ENCODE data around the gene RPA1. TPM values are rescaled to one million over a fixed set of nuclear protein-coding genes. Genes with fewer than 3 reads are reported as not detected.

RPA1 gene
- total RNA-seq, 4 donors from 2014 or later, result 22.9 to 30.8 (median 29.2) TPM

DNA sequence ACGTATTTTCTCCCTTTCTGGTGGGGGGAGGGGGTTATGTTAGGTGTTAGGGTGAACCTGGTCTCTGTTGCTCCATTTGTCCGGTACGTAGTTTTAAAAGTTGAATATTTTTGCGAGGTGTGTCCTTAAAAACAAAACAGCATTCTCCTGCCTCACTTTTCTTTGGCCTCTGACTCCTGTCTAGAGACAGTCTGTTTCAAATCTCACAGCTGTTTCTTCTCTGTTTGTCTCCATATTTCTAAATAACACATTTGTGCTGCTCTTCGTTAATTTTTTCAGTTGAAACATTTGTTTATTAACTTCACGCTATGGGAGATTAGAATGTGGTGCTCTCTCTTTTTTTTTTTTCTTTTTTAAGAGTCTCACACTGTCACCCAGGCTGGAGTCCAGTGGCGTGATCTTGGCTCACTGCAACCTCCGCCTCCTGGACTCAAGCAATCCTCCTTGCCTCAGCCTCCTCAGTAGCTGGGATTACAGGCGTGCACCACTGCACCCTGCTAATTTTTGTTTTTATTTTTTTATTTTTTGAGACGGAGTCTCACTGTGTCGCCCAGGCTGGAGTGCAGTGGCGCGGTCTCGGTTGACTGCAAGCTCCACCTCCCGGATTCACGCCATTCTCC is 31.7 kb downstream of the RPA1 start:
- peaks cover 4 to 37% (median 22%) of the 10 kb centered on the region in 4 donors for H3K36me3 ChIP-seq
- no peaks in the 10 kb centered on the region for H3K27me3 ChIP-seq
- H3K4me3 ChIP-seq, result peak overlapping the region in 1 of 4 donors; percentile 3
- H3K27ac ChIP-seq (replicated peaks in 1 of 4), result peak overlapping the region; percentile 55 to 70 (median 62)
- peaks cover 0 to 7% (median 0%) of the 10 kb centered on the region in 4 donors for H3K4me1 ChIP-seq
- DNase-seq (ENCODE audit: extremely low spot score), result no peak
- intact Hi-C loops (cut with DNase I), result loop anchor here (5.0 to 10.0 kb wide), 2 partner anchors 67 to 139 kb away; partner anchors contain the start of gene WDR81
- WGBS, result 76% methylated on average over 16 of the region's 16 CpGs
- H3K9me3 ChIP-seq, result no peaks in the 10 kb centered on the region
- no peak for TF ChIP-seq POLR2A (IDR thresholded peaks at IDR 0.05; ENCODE audit: low read depth)
- peak; percentile 20 to 26 for TF ChIP-seq POLR2AphosphoS5 (IDR thresholded peaks at IDR 0.05)

DNA sequence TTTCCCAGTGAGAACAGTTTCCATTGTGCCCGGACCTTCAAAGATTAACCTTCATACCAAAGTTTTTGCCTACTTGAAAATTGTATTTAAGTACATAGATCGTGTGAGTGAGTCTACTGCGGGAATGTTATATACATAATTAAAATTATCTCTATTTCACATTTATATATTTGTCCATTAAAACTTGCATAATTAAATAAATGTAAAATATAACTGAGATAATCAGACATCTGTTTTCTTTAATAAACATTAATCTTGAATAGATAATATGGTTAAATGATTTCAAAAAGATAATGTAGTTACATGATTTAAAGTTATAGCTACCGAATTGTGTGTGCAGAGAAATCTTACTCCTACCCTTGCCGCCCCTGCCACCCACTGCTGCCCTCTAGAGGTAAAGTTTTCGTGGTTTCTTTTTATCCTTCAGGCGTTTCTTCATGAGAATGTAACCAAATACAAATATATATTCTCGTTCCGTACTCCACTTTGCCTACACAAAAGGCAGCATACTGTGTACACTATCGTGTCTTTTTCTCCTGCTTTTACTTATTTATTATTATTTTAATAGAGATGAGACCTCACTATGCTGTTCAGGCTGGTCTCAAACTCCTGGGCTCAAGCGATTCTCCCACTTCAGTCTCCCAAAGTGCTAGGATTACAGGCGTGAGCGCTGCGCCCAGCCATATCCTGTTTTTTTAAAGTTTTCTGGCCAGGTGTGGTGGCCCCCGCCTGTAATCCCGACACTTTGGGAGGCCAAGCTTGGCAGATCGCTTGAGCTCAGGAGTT is 35.6 kb downstream of the RPA1 start:
- no peak overlapping the region for H3K27ac ChIP-seq (replicated peaks in 1 of 4)
- intact Hi-C loops (cut with DNase I), result loop anchor here (10.0 kb wide), 1 partner anchor 71 kb away; no protein-coding TSS in a partner anchor
- H3K9me3 ChIP-seq, result no peaks in the 10 kb centered on the region
- no peaks in the 10 kb centered on the region for H3K27me3 ChIP-seq
- 64% methylated on average over 17 of the region's 17 CpGs for WGBS
- H3K4me1 ChIP-seq, result peaks cover 0 to 7% (median 0%) of the 10 kb centered on the region in 4 donors
- no peak overlapping the region for H3K4me3 ChIP-seq
- TF ChIP-seq, protein P1, sequence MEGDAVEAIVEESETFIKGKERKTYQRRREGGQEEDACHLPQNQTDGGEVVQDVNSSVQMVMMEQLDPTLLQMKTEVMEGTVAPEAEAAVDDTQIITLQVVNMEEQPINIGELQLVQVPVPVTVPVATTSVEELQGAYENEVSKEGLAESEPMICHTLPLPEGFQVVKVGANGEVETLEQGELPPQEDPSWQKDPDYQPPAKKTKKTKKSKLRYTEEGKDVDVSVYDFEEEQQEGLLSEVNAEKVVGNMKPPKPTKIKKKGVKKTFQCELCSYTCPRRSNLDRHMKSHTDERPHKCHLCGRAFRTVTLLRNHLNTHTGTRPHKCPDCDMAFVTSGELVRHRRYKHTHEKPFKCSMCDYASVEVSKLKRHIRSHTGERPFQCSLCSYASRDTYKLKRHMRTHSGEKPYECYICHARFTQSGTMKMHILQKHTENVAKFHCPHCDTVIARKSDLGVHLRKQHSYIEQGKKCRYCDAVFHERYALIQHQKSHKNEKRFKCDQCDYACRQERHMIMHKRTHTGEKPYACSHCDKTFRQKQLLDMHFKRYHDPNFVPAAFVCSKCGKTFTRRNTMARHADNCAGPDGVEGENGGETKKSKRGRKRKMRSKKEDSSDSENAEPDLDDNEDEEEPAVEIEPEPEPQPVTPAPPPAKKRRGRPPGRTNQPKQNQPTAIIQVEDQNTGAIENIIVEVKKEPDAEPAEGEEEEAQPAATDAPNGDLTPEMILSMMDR (IDR thresholded peaks at IDR 0.05), result peak; percentile 53 to 70 (median 59)
- no peak for TF ChIP-seq POLR2A (IDR thresholded peaks at IDR 0.05; ENCODE audit: low read depth)
- H3K36me3 ChIP-seq, result peaks cover 0 to 38% (median 7%) of the 10 kb centered on the region in 4 donors
- DNase-seq (ENCODE audit: extremely low spot score), result no peak

DNA sequence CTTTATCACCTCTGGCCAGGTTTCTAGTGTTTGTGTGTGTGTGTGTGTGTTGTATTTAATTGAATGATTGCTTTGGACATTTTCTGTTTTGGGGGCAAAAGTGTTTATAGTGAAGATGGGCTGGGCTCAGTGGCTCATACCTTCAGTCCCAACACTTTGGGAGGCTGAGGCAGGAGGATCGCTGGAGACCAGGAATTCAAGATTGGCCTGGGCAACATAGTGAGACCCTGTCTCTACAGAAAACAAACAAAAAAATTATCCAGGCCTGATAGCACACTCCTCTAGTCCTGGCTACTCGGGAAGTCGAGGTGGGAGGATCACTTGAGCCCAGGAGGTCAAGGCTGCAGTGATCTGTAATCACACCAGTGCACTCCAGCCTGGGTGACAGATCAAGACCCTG is 37.5 kb downstream of the RPA1 start:
- intact Hi-C loops (cut with DNase I), result loop anchor here (10.0 kb wide), 1 partner anchor 73 kb away; no protein-coding TSS in a partner anchor
- DNase-seq (ENCODE audit: extremely low spot score), result no peak

DNA sequence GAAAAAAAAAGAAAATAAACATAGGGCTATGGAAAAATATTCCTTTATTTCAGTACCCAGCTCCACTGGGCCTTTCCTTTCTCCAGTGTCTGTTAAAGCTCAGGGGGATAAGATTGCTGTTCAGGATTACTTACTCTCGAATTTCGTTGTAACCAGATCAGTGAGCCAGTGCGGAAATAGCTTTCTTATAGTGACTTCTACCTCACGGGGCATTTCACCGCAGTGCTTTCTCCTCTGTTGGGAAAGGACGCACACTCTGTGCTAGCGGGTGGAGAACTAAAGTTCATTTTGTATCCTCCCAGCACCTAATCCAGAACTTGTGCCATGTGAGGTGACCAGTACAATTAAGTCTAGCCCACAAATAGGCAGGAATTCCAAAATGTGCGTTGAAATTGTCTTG is 38.3 kb downstream of the RPA1 start:
- no peak for DNase-seq (ENCODE audit: extremely low spot score)
- Histone ChIP-seq H3K27me3 (no peaks in the 10 kb centered on the region), H3K4me3 (no peak overlapping the region), H3K27ac (replicated peaks in 1 of 4) (no peak overlapping the region), H3K4me1 (no peaks in the 10 kb centered on the region), H3K9me3 (no peaks in the 10 kb centered on the region), H3K36me3 (peaks cover 0 to 51% (median 14%) of the 10 kb centered on the region in 4 donors)
- 85% methylated on average over 8 of the region's 8 CpGs for WGBS
- TF ChIP-seq POLR2AphosphoS5 (IDR thresholded peaks at IDR 0.05), result no peak
- intact Hi-C loops (cut with DNase I), result loop anchor here (10.0 kb wide), 1 partner anchor 73 kb away; no protein-coding TSS in a partner anchor

More for the DNA sequence above, 37.5 kb downstream of the RPA1 start:
- Histone ChIP-seq H3K9me3 (no peaks in the 10 kb centered on the region), H3K36me3 (peaks cover 0 to 43% (median 8%) of the 10 kb centered on the region in 4 donors), H3K27me3 (no peaks in the 10 kb centered on the region), H3K4me1 (no peaks in the 10 kb centered on the region), H3K4me3 (no peak overlapping the region), H3K27ac (replicated peaks in 1 of 4) (no peak overlapping the region)
- TF ChIP-seq POLR2AphosphoS5 (IDR thresholded peaks at IDR 0.05) (no peak), EP300 (IDR thresholded peaks at IDR 0.05) (no peak)
- WGBS, result 85% methylated on average over 3 of the region's 3 CpGs

DNA sequence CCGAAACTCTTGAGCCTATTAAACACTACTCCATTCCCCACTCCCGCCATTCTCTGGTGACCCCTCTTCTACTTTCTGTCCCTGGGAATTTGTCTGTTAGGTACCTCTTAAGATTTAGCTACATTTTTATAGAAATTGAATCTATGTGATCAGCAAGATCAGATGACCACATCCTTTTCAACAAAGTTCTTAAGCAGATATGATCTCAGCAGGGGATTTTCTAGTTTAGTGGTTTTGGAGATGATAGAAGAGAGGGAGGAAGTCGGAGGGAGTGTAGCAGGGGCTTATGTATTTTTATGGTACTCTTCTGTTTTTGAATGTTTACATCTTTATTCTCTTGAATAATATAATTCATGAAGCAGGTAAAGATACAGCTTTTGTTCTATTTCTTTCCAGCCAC is 40.8 kb downstream of the RPA1 start:
- Histone ChIP-seq H3K27ac (replicated peaks in 1 of 4) (no peak overlapping the region), H3K4me3 (no peak overlapping the region), H3K27me3 (no peaks in the 10 kb centered on the region), H3K36me3 (peaks cover 6 to 72% (median 27%) of the 10 kb centered on the region in 4 donors), H3K4me1 (no peaks in the 10 kb centered on the region), H3K9me3 (no peaks in the 10 kb centered on the region)
- no peak for DNase-seq (ENCODE audit: extremely low spot score)
- intact Hi-C loops (cut with DNase I), result no loop called here
- TF ChIP-seq EP300 (IDR thresholded peaks at IDR 0.05), result no peak
- no peak for TF ChIP-seq POLR2A (IDR thresholded peaks at IDR 0.05; ENCODE audit: low read depth)
- TF ChIP-seq, protein P1 (IDR thresholded peaks at IDR 0.05), result no peak
- TF ChIP-seq POLR2AphosphoS5 (IDR thresholded peaks at IDR 0.05), result no peak
- WGBS, result 72% methylated on average over 3 of the region's 3 CpGs

DNA sequence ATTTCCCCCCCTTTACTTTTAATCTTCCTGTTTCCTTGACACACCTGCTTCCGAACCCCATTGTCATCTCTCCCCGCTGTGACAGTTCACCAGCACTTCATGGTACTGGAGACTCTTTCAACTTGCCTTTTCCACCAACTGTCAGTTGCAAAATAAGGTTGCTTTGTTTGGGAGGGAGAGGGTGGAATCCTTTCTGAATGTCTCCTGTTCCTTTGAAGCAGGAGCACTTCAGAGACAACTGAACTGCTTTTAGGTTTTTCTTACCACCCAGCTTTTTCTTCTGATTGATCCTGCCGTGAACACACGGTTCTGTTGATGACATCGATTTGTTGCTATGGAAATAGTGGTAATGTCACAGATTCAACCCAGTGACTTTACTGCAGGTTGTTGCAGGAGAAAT is 42.0 kb downstream of the RPA1 start:
- DNase-seq (ENCODE audit: extremely low spot score), result no peak
- WGBS, result 85% methylated on average over 5 of the region's 5 CpGs
- intact Hi-C loops (cut with DNase I), result no loop called here
- Histone ChIP-seq H3K4me3 (no peak overlapping the region), H3K27me3 (no peaks in the 10 kb centered on the region), H3K9me3 (no peaks in the 10 kb centered on the region), H3K36me3 (peaks cover 8 to 83% (median 38%) of the 10 kb centered on the region in 4 donors), H3K27ac (replicated peaks in 1 of 4) (no peak overlapping the region), H3K4me1 (no peaks in the 10 kb centered on the region)
- TF ChIP-seq POLR2AphosphoS5 (IDR thresholded peaks at IDR 0.05) (no peak), EP300 (IDR thresholded peaks at IDR 0.05) (no peak), POLR2A (IDR thresholded peaks at IDR 0.05; ENCODE audit: low read depth) (no peak)
- TF ChIP-seq, protein P1 (IDR thresholded peaks at IDR 0.05), result no peak
